Spleen (tissue), 11 donors: ENCODE measurements around the gene OXER1. TPM values are rescaled to one million over a fixed set of nuclear protein-coding genes. Genes with fewer than 3 reads are reported as not detected.

ENCODE experiments used
- DNase-seq: peaks from one replicate; pipeline ENCODE4 v3.0.0-alpha.2; 2020
- H3K27ac ChIP-seq, 8 donors: fragments of 200-600 bp; sonication (generic) in 7 of 8; 1 replicate in 4 of 8; 2 replicates in 4 of 8; pipeline versions ENCODE4 v1.5.0 to v1.8.0; 2016 to 2021; ENCODE audit warnings: inconsistent platforms in 4 of 8, mild to moderate bottlenecking in 4 of 8, moderate library complexity in 1 of 8
- H3K27me3 ChIP-seq, 7 donors: fragments of 200-600 bp; sonication (generic) in 6 of 7; replicated peaks in 1 of 7; 1 replicate in 4 of 7; 2 replicates in 3 of 7; pipeline versions ENCODE4 v1.5.0 to v1.8.0; 2016 to 2021; ENCODE audit warnings: inconsistent platforms in 3 of 7, mild to moderate bottlenecking in 1 of 7
- H3K36me3 ChIP-seq, 6 donors: fragments of 200-600 bp; sonication (generic) in 5 of 6; 1 replicate in 4 of 6; 2 replicates in 2 of 6; pipeline versions ENCODE4 v1.5.0 to v1.8.0; 2016 to 2021; ENCODE audit warnings: inconsistent platforms in 2 of 6
- H3K4me1 ChIP-seq, 6 donors: fragments of 200-600 bp; sonication (generic) in 5 of 6; 1 replicate in 3 of 6; 2 replicates in 3 of 6; pipeline versions ENCODE4 v1.5.0 to v1.8.0; 2016 to 2021; ENCODE audit warnings: inconsistent platforms in 3 of 6
- H3K4me3 ChIP-seq, 8 donors: fragments of 200-600 bp; sonication (generic) in 7 of 8; 1 replicate in 4 of 8; 2 replicates in 4 of 8; pipeline versions ENCODE4 v1.5.0 to v1.8.0; 2016 to 2021; ENCODE audit warnings: inconsistent platforms in 4 of 8, mild to moderate bottlenecking in 4 of 8, moderate library complexity in 2 of 8
- H3K9me3 ChIP-seq, 8 donors: fragments of 200-600 bp; sonication (generic) in 7 of 8; 1 replicate in 4 of 8; 2 replicates in 4 of 8; pipeline versions ENCODE4 v1.5.0 to v1.8.0; 2016 to 2021; ENCODE audit warnings: inconsistent platforms in 4 of 8
- POLR2A ChIP-seq, 3 donors: fragments of 450-650 bp; IDR thresholded peaks; one replicate each; pipeline ENCODE4 v1.5.1; 2017; ENCODE audit warnings: antibody characterized with exemption in 3 of 3, mild to moderate bottlenecking in 1 of 3
- POLR2AphosphoS5 ChIP-seq, 3 donors: sonication (generic); formaldehyde crosslinking; IDR thresholded peaks; one replicate each; pipeline ENCODE4 v1.5.1; 2017; ENCODE audit warnings: antibody characterized with exemption in 3 of 3
- WGBS, 5 donors: extraction: QIAGEN DNeasy Blood & Tissue Kit in 3 of 5; methylation state at CpG; one replicate each; pipeline versions ENCODE4 v1.1.5 to v1.1.7; 2013 to 2018; 5-methylcytosine and 5-hydroxymethylcytosine counted together
- intact Hi-C: fragments of 100-400 bp; cut with DNase I; formaldehyde crosslinking; loops from one replicate; pipeline ENCODE4 v1.15.0; 2023; ENCODE audit warnings: low total_unique reads
- polyA plus RNA-seq, 3 donors: library from polyadenylated mRNA; stranded (reverse); fragments of 200-250 nt; gene quantifications; one replicate each; pipeline ENCODE4 v1.2.1, GENCODE V29; 2013
- total RNA-seq, 7 donors: library from RNA; depleted of rRNA in 3 of 7; stranded (reverse); fragments of >200 nt in 3 of 7; fragmentation: NEBNext Ultra II Directional in 4 of 7; extraction: Animal tissue kit (Norgen Biotek cat#: 25700) in 4 of 7; gene quantifications; one replicate each; pipeline versions ENCODE4 v1.1.0 to v1.2.1, GENCODE V29; 2016 to 2021
- TF ChIP-seq, protein P1 (sequence below), 11 experiments: fragments of 200-600 bp in 7 of 11; fragments of 450-650 bp in 4 of 11; sonication (generic) in 4 of 11; IDR thresholded peaks in 8 of 11; conservative IDR thresholded peaks in 3 of 11; 1 replicate in 7 of 11; 2 replicates in 4 of 11; pipeline versions ENCODE4 v1.4.0 to v1.8.0; 2016 to 2021; ENCODE audit warnings: antibody characterized with exemption in 11 of 11, inconsistent platforms in 4 of 11, mild to moderate bottlenecking in 1 of 11
- donor health status: healthy with polysubstance abuse.
- donor health status: DM: no; HTN: no; CAD: no; lungs with moderate emphysema.
- donor health status: DM: no; HTN: no; CAD: no.
- donor health status: Bipolar disorder and iron deficiency.
- donor health status: healthy.
- donor health status: DM: no; HTN: no; CAD: no.
- donor health status: DM: yes; HTN: yes; CAD: no.

Gene OXER1
- total and polyA plus RNA-seq, 10 donors: 1.3 to 6.3 (median 3.3) TPM

DNA sequence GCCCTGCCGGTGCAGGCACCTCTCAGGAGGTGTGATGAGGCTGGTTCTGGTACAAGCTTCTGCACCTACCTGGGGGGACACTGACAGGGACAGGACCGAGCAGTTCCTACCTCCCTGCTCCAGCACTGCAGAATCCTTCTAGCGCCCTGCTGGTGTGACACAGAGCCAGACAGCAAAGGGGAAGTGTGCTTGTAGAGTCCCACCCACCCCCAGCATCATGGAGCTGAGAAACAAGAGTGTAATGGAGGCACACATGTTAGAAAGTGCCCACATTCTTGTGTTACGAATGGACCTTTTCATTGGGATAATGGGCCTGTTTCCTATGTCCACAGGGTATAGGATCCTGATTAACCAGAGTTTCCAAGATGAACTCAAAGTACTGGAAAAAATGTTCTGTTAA lies 38.3 kb downstream of the OXER1 start:
- TF ChIP-seq POLR2A (IDR thresholded peaks at IDR 0.05): no peak
- TF ChIP-seq POLR2AphosphoS5 (IDR thresholded peaks at IDR 0.05): no peak
- TF ChIP-seq, protein P1, sequence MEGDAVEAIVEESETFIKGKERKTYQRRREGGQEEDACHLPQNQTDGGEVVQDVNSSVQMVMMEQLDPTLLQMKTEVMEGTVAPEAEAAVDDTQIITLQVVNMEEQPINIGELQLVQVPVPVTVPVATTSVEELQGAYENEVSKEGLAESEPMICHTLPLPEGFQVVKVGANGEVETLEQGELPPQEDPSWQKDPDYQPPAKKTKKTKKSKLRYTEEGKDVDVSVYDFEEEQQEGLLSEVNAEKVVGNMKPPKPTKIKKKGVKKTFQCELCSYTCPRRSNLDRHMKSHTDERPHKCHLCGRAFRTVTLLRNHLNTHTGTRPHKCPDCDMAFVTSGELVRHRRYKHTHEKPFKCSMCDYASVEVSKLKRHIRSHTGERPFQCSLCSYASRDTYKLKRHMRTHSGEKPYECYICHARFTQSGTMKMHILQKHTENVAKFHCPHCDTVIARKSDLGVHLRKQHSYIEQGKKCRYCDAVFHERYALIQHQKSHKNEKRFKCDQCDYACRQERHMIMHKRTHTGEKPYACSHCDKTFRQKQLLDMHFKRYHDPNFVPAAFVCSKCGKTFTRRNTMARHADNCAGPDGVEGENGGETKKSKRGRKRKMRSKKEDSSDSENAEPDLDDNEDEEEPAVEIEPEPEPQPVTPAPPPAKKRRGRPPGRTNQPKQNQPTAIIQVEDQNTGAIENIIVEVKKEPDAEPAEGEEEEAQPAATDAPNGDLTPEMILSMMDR (IDR thresholded peaks at IDR 0.05 in 8 of 11, conservative IDR thresholded peaks at IDR 0.05 in 3 of 11): no peak
- H3K4me1 ChIP-seq: peaks cover 0 to 19% (median 0%) of the 10 kb centered on the region in 6 donors
- H3K36me3 ChIP-seq: peaks cover 0 to 34% (median 0%) of the 10 kb centered on the region in 6 donors
- no peak overlapping the region for H3K4me3 ChIP-seq
- intact Hi-C loops: no loop called here
- H3K9me3 ChIP-seq: peaks cover 0 to 14% (median 10%) of the 10 kb centered on the region in 8 donors
- no peak overlapping the region for H3K27ac ChIP-seq
- H3K27me3 ChIP-seq: no peaks in the 10 kb centered on the region
- no peak for DNase-seq
- 71 to 86% (median 80%) methylated on average over 4 of the region's 4 CpGs for WGBS, 5 donors

DNA sequence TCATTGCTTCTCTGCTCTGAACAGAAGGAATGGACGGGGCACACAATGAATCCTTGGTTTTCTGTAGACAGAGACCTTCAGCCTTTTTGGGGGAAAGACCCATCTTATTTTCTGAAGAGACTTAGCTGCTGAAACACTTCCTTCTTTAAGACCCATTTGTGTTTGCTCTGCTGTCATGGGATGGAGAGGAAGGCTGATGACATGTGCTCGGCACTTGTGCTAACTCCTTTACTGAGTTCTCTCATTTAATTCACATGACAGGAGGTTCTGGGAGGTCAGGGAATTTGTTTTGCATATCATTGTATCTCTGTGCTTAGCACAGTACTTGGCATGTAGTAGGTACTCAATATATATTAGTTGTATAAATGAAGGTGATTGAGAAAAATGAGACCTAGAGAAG lies 39.0 kb downstream of the OXER1 start:
- Histone ChIP-seq H3K4me3 (no peak overlapping the region), H3K4me1 (peaks cover 0 to 19% (median 0%) of the 10 kb centered on the region in 6 donors), H3K36me3 (peaks cover 0 to 31% (median 0%) of the 10 kb centered on the region in 6 donors), H3K9me3 (peaks cover 0 to 8% (median 6%) of the 10 kb centered on the region in 8 donors), H3K27ac (no peak overlapping the region), H3K27me3 (no peaks in the 10 kb centered on the region)
- DNase-seq: no peak
- TF ChIP-seq, protein P1 (IDR thresholded peaks at IDR 0.05 in 8 of 11, conservative IDR thresholded peaks at IDR 0.05 in 3 of 11): no peak
- no peak for TF ChIP-seq POLR2A (IDR thresholded peaks at IDR 0.05)
- TF ChIP-seq POLR2AphosphoS5 (IDR thresholded peaks at IDR 0.05): no peak
- 83 to 97% (median 91%) methylated on average over 2 of the region's 2 CpGs for WGBS, 5 donors
- intact Hi-C loops: no loop called here

DNA sequence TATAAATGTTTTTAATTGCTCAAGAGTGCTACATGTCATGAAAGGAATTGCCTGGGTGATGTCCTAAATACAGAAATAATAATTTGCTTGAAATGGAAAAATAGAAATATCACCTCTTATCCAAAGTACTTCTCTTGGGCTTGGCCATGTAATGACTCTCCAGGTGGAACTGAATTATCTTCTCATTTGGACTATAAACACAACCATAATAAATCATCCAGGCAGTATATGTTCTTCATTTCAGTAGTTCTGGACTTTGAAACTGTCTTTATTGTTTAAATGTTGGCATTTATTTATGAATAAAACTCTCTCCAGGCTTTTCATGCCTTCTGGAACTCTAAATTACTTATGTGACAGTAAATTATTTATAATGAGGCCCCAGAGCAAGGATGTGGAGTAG lies 40.5 kb downstream of the OXER1 start:
- Histone ChIP-seq H3K27ac (no peak overlapping the region), H3K27me3 (no peaks in the 10 kb centered on the region)

DNA sequence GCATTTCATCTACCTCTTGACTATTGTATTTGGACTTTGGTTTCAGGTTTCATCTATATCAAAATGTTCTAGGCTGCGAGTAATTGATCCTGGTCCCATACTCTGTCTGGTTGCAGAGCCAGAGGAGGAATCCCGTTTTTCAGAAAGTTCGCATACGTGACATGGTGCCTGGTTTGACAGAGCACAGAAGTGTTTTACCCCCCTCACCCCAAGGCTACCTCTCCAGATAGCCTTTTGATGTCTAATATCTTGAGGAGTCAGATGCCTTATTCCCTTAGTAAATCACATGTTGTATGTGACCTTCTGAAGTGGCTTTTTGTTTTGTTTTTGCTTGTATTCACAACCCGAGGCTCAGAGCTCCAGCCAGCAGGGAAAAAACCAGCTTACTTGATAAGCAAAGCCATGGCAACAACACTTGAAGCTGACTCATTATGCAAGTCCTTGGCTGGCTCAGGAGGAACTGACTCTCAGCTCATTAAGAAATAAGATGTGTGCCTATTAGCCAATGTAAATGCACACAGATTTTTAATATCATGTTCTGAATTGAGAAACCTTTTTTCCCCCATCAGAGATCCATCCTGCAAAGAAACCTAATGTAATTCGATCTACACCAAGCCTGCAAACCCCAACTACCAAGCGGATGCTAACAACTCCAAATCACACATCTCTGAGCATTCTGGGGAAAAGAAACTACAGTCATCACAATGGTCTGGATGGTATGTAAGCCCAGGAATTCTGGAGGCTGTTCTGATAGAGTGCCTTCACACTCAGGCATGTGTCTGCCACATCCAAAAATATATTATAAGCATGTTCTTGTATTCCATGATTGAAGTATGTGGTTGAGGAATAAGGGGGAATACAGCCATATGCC lies 41.4 kb downstream of the OXER1 start:
- no peak for DNase-seq
- no peak for TF ChIP-seq POLR2AphosphoS5 (IDR thresholded peaks at IDR 0.05)
- TF ChIP-seq, protein P1 (IDR thresholded peaks at IDR 0.05 in 8 of 11, conservative IDR thresholded peaks at IDR 0.05 in 3 of 11): no peak
- TF ChIP-seq POLR2A (IDR thresholded peaks at IDR 0.05): no peak
- intact Hi-C loops: no loop called here
- no peak overlapping the region for H3K4me3 ChIP-seq
- WGBS, 5 donors: 64 to 69% (median 66%) methylated on average over 7 of the region's 7 CpGs
- H3K9me3 ChIP-seq: no peaks in the 10 kb centered on the region
- H3K4me1 ChIP-seq: peaks cover 0 to 19% (median 0%) of the 10 kb centered on the region in 6 donors
- no peak overlapping the region for H3K27ac ChIP-seq
- H3K36me3 ChIP-seq: peaks cover 0 to 26% (median 0%) of the 10 kb centered on the region in 6 donors
- no peaks in the 10 kb centered on the region for H3K27me3 ChIP-seq

More for the DNA sequence above, 40.5 kb downstream of the OXER1 start:
- H3K9me3 ChIP-seq: no peaks in the 10 kb centered on the region
- H3K36me3 ChIP-seq: peaks cover 0 to 26% (median 0%) of the 10 kb centered on the region in 6 donors
- TF ChIP-seq, protein P1 (IDR thresholded peaks at IDR 0.05 in 8 of 11, conservative IDR thresholded peaks at IDR 0.05 in 3 of 11): no peak
- TF ChIP-seq POLR2AphosphoS5 (IDR thresholded peaks at IDR 0.05): no peak
- TF ChIP-seq POLR2A (IDR thresholded peaks at IDR 0.05): no peak
- H3K4me3 ChIP-seq: no peak overlapping the region
- intact Hi-C loops: no loop called here
- no peak for DNase-seq
- H3K4me1 ChIP-seq: peaks cover 0 to 19% (median 0%) of the 10 kb centered on the region in 6 donors
